ENCODE measurements around the gene PRKG1.

PRKG1 gene

DNA sequence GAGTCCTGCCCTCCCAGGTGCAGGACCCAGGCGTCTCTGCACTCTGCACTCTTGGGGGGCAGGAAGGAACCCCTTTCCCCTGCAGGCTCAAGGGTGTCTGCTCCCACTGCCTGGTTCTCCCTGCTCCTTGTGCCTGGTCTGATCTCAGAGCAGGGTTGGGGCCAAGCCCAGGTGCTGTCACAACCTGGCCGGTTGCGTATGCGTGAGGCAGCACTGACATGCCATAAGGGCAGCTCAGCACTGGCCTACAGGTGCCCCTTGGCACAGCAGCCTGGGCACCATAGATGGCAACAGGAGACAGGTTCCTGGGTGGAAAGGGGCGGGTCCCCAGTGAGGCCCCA is 1273.0 kb downstream of the PRKG1 start:
- Histone ChIP-seq H3K9me3 (replicated peaks; ENCODE audit: low read length) (no peaks in the 10 kb centered on the region), H3K27me3 (ENCODE audit: control insufficient read depth, insufficient read depth, low read length) (no peaks in the 10 kb centered on the region)

More for the DNA sequence above, 1273.0 kb downstream of the PRKG1 start:
- no peak overlapping the region for H3K4me3 ChIP-seq (ENCODE audit: low read length)
- no peak overlapping the region for H3K9ac ChIP-seq (ENCODE audit: low read depth, low read length)
- no peak overlapping the region for H3K4me2 ChIP-seq (ENCODE audit: low read length)
- peaks cover 10% of the 10 kb centered on the region for H3K4me1 ChIP-seq (ENCODE audit: control insufficient read depth, insufficient read depth, low read length)
- H3K36me3 ChIP-seq (ENCODE audit: insufficient read depth, low read length): no peaks in the 10 kb centered on the region

Small RNAs within 50 kb of the gene (small RNA-seq; reads per million reads assigned to genes)
- 0.42 reads per million for gene MIR605

Data from skeletal muscle satellite cell (primary cell).